Activated naive CD8-positive, alpha-beta T cell treated with anti-CD3 and anti-CD28 coated beads, Interleukin-2, amount 10 ng/mL, durations not matched to agents 7 days and 5 days (primary cell): Measurements from ENCODE around the gene CCDC169. TPM values are rescaled to one million over a fixed set of nuclear protein-coding genes. Genes with fewer than 3 reads are reported as not detected.

Experiments
- ATAC-seq: fragments of 150-1000 bp; cut with Tn5 transposase; one replicate; pipeline ENCODE4 v1.10.0; 2021; ENCODE audit warnings: low read depth, moderate library complexity
- POLR2A ChIA-PET: fragments of 350-600 bp; sonication (Branson Sonifier 250); formaldehyde crosslinking; loops from one replicate; lab custom pipeline; 2021; ENCODE audit warnings: antibody characterized with exemption; lab: Charles Lee
- DNase-seq: peaks from one replicate; pipeline ENCODE4 v3.0.0; 2021
- H3K27ac Mint-ChIP-seq: one replicate; pipeline ENCODE4 v1.8.0; 2022; ENCODE audit warnings: mild to moderate bottlenecking, mixed read lengths
- H3K27me3 Mint-ChIP-seq: one replicate; pipeline ENCODE4 v1.8.0; 2022; ENCODE audit warnings: mild to moderate bottlenecking, moderate library complexity, mixed read lengths
- H3K36me3 Mint-ChIP-seq: one replicate; pipeline ENCODE4 v1.8.0; 2021; ENCODE audit warnings: mild to moderate bottlenecking, mixed read lengths
- H3K4me1 Mint-ChIP-seq: one replicate; pipeline ENCODE4 v1.8.0; 2021; ENCODE audit warnings: mixed read lengths
- H3K4me3 Mint-ChIP-seq: one replicate; pipeline ENCODE4 v1.8.0; 2022; ENCODE audit warnings: mild to moderate bottlenecking, moderate library complexity, mixed read lengths
- H3K9me3 Mint-ChIP-seq: one replicate; pipeline ENCODE4 v1.8.0; 2021; ENCODE audit warnings: mixed read lengths
- total RNA-seq, 2 experiments: library from RNA; stranded (reverse); gene quantifications; one replicate each; pipeline ENCODE4 v1.2.3, GENCODE V29; 2021

The CCDC169 gene
- total RNA-seq, 2 experiments from 2014 or later, result not detected

DNA sequence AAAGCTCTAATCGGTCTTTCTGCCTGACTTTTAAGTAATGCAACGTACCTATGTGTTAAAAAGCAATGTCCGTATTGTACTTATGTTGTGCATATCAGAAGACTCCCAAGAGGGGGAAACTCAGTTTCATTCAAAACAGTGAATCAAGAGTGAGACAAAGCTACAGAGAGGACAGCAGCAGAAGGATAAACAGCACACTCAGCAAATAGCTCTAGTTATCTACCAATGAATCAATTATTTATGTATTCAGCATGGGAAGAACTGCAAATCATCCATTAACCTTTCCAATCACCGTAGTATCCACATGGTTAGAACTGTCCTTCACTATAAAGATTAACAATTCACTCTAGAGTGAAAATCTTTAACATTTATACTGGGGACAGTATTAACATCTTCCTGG lies 46.6 kb downstream of the CCDC169 start:
- H3K4me1 Mint-ChIP-seq, result no peaks in the 10 kb centered on the region
- DNase-seq, result no peak
- no peak overlapping the region for H3K27ac Mint-ChIP-seq
- POLR2A ChIA-PET, result no interaction called here
- H3K36me3 Mint-ChIP-seq, result no peaks in the 10 kb centered on the region
- H3K27me3 Mint-ChIP-seq, result no peaks in the 10 kb centered on the region
- ATAC-seq, result no peak
- H3K4me3 Mint-ChIP-seq, result no peak overlapping the region
- no peaks in the 10 kb centered on the region for H3K9me3 Mint-ChIP-seq

DNA sequence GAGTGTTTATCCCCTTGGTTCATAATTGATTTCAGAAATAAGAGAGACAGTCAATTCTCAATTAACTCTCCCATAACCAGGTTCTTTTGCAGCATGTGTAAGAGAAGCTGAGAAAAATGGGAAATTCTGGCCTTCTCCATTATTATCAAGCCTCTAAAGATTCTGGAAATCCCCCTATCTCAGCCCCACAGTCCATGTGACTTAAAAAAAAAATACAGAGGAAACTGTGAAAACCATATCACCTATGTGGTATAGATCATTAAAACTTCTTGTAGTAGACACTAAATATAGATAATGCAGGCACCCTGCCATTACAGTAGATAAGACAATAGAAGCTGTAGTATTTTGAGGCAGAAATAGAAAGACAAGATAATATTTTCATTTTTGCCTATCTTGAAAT lies 48.9 kb downstream of the CCDC169 start:
- H3K4me1 Mint-ChIP-seq, result no peaks in the 10 kb centered on the region
- no peaks in the 10 kb centered on the region for H3K36me3 Mint-ChIP-seq
- H3K4me3 Mint-ChIP-seq, result no peak overlapping the region
- no peaks in the 10 kb centered on the region for H3K9me3 Mint-ChIP-seq
- no peak for DNase-seq
- no peak for ATAC-seq
- POLR2A ChIA-PET, result no interaction called here
- H3K27me3 Mint-ChIP-seq, result no peaks in the 10 kb centered on the region
- no peak overlapping the region for H3K27ac Mint-ChIP-seq

DNA sequence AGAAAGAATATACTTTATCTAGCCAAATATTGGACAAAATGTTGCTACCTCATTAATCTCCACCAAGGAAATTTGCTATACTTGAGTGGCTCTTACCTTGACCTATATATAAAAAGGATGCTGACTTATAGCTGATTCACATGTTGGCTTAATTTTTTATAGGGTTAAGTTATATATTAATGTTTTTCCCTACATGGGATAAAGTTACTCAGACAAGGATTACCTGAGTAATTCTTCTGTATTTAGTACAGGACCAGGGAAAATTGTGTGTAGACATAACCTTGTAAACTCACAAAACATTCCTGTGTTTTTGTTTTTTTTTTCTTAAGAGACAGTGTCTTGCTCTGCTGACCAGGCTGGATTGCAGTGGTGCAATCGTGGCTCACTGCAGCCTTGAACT lies 52.6 kb downstream of the CCDC169 start:
- H3K4me3 Mint-ChIP-seq, result no peak overlapping the region
- ATAC-seq (no peak), DNase-seq (no peak)
- no peaks in the 10 kb centered on the region for H3K27me3 Mint-ChIP-seq
- H3K27ac Mint-ChIP-seq, result no peak overlapping the region
- H3K36me3 Mint-ChIP-seq, result no peaks in the 10 kb centered on the region
- POLR2A ChIA-PET, result no interaction called here
- no peaks in the 10 kb centered on the region for H3K4me1 Mint-ChIP-seq
- H3K9me3 Mint-ChIP-seq, result no peaks in the 10 kb centered on the region

DNA sequence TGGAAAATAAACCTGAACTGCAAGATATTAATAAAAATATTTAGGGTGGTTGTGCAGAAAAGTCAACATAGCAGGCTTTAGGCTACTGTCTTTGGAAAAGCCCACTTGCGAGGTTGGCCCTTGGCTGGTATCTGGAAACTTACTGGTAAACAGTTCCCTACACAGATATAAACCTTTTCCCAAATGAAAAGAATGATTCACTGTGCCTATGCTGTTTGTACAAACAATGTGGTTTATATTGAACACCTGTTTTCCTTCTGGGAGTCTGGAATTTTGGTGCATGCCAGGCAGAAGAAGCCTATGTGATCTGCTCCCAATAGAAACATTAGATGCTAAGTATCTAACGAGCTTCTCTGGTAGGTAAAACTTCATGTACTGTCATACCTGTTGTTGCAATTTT lies 53.5 kb downstream of the CCDC169 start:
- H3K27me3 Mint-ChIP-seq, result no peaks in the 10 kb centered on the region
- no peaks in the 10 kb centered on the region for H3K9me3 Mint-ChIP-seq
- no peaks in the 10 kb centered on the region for H3K4me1 Mint-ChIP-seq
- H3K27ac Mint-ChIP-seq, result no peak overlapping the region
- ATAC-seq (no peak), DNase-seq (no peak)
- H3K4me3 Mint-ChIP-seq, result no peak overlapping the region
- H3K36me3 Mint-ChIP-seq, result no peaks in the 10 kb centered on the region
- POLR2A ChIA-PET, result no interaction called here

- H3K4me1 Mint-ChIP-seq, result no peaks in the 10 kb centered on the region
- H3K9me3 Mint-ChIP-seq, result no peaks in the 10 kb centered on the region
- H3K36me3 Mint-ChIP-seq, result no peaks in the 10 kb centered on the region
- POLR2A ChIA-PET, result no interaction called here
- no peak overlapping the region for H3K4me3 Mint-ChIP-seq
- ATAC-seq (no peak), DNase-seq (no peak)
- no peak overlapping the region for H3K27ac Mint-ChIP-seq
- no peaks in the 10 kb centered on the region for H3K27me3 Mint-ChIP-seq
Observed at GRCh38 chr13:36242761-36243160, 54.9 kb downstream of the CCDC169 start.

DNA sequence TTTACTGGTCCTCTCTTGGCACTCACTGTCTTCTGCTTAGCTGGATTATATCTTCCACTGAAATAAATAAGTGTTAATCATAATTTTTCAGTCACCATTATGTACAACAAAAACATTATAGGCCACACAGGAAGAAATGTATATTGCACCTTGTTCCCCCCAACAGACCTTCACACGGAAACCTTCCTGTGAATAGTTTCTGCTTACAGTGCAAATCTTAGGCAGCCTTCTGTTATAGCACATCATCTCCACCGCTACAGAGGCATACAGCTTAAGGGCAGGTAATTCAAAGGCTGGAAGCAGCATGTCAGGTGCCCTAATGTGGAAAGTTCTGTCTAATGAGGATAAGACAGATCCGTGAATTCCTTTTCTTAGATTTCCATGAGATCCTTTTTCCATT lies 66.4 kb downstream of the CCDC169 start:
- no peaks in the 10 kb centered on the region for H3K4me1 Mint-ChIP-seq
- no peak for ATAC-seq
- no peak overlapping the region for H3K4me3 Mint-ChIP-seq
- POLR2A ChIA-PET, result no interaction called here
- no peak overlapping the region for H3K27ac Mint-ChIP-seq
- no peaks in the 10 kb centered on the region for H3K36me3 Mint-ChIP-seq
- no peak for DNase-seq
- H3K27me3 Mint-ChIP-seq, result no peaks in the 10 kb centered on the region
- H3K9me3 Mint-ChIP-seq, result peaks cover 1% of the 10 kb centered on the region

DNA sequence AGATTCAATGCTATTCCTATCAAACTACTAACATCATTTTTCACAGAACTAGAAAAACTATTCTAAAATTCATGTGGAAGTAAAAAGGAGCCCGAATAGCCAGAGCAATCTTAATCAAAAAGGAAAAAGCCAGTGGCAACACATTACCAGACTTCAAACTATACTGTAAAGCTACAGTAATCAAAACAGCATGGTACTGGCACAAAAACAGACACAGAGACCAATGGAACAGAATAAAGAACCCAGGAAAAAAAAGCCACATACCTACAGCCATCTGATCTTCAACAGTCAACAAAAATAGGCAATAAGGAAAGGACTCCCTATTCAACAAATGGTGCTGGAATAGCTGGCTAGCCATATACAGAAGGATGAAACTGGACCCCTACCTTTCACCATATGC lies 72.9 kb downstream of the CCDC169 start:
- no peak overlapping the region for H3K4me3 Mint-ChIP-seq
- H3K36me3 Mint-ChIP-seq, result no peaks in the 10 kb centered on the region
- DNase-seq, result no peak
- no peaks in the 10 kb centered on the region for H3K27me3 Mint-ChIP-seq
- peaks cover 6% of the 10 kb centered on the region for H3K9me3 Mint-ChIP-seq
- POLR2A ChIA-PET, result no interaction called here
- no peak overlapping the region for H3K27ac Mint-ChIP-seq
- H3K4me1 Mint-ChIP-seq, result no peaks in the 10 kb centered on the region
- no peak for ATAC-seq

- POLR2A ChIA-PET, result no interaction called here
- Mint-ChIP-seq H3K36me3 (no peaks in the 10 kb centered on the region), H3K27me3 (no peaks in the 10 kb centered on the region), H3K4me1 (no peaks in the 10 kb centered on the region), H3K27ac (no peak overlapping the region), H3K9me3 (peaks cover 10% of the 10 kb centered on the region), H3K4me3 (no peak overlapping the region)
- ATAC-seq, result no peak
- no peak for DNase-seq
Observed at GRCh38 chr13:36219883-36220282, 77.7 kb downstream of the CCDC169 start.

DNA sequence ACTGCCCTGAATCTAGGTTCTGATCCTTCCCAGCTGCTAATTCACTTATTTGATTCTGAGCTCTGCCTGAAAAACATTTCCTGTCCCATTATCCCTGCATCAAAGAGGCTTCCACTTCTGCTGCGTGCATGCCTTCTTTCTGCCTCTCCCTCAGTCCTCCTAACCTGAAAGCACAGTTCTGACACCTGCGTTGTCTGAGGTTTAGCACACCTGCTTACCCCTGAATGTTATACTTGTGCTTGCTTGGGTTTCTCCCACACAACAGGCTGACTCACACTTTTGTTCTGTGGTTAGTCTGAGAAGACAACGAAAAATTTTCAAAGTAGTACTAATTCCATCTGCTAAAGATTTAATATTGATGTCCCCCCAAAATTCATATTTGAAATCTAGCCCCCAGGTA lies 80.2 kb downstream of the CCDC169 start:
- no peaks in the 10 kb centered on the region for H3K4me1 Mint-ChIP-seq
- H3K9me3 Mint-ChIP-seq, result peaks cover 6% of the 10 kb centered on the region
- H3K4me3 Mint-ChIP-seq, result no peak overlapping the region
- no peak overlapping the region for H3K27ac Mint-ChIP-seq
- no peak for ATAC-seq
- DNase-seq, result no peak
- POLR2A ChIA-PET, result no interaction called here
- no peaks in the 10 kb centered on the region for H3K27me3 Mint-ChIP-seq
- no peaks in the 10 kb centered on the region for H3K36me3 Mint-ChIP-seq

- H3K36me3 Mint-ChIP-seq, result no peaks in the 10 kb centered on the region
- no peaks in the 10 kb centered on the region for H3K4me1 Mint-ChIP-seq
- ATAC-seq, result no peak
- DNase-seq, result no peak
- H3K27me3 Mint-ChIP-seq, result peaks cover 2% of the 10 kb centered on the region
- H3K9me3 Mint-ChIP-seq, result peaks cover 6% of the 10 kb centered on the region
- H3K27ac Mint-ChIP-seq, result no peak within 1 kb of the TSS
- H3K4me3 Mint-ChIP-seq, result no peak within 1 kb of the TSS
- POLR2A ChIA-PET, result no interaction called here
Observed at GRCh38 chr13:36214163-36214921, 83.3 kb downstream of the CCDC169 start, which contains the start of gene SOHLH2. SOHLH2 (minus strand) TSS chr13:36214556; CDS start chr13:36214526, 30 bp downstream.

- ATAC-seq (no peak), DNase-seq (no peak)
- H3K36me3 Mint-ChIP-seq, result no peaks in the 10 kb centered on the region
- H3K27ac Mint-ChIP-seq, result no peak overlapping the region
- POLR2A ChIA-PET, result no interaction called here
- H3K27me3 Mint-ChIP-seq, result peaks cover 2% of the 10 kb centered on the region
- no peak overlapping the region for H3K4me3 Mint-ChIP-seq
- H3K9me3 Mint-ChIP-seq, result peaks cover 3% of the 10 kb centered on the region
- H3K4me1 Mint-ChIP-seq, result no peaks in the 10 kb centered on the region
Observed at GRCh38 chr13:36212789-36213188, 84.8 kb downstream of the CCDC169 start.

DNA sequence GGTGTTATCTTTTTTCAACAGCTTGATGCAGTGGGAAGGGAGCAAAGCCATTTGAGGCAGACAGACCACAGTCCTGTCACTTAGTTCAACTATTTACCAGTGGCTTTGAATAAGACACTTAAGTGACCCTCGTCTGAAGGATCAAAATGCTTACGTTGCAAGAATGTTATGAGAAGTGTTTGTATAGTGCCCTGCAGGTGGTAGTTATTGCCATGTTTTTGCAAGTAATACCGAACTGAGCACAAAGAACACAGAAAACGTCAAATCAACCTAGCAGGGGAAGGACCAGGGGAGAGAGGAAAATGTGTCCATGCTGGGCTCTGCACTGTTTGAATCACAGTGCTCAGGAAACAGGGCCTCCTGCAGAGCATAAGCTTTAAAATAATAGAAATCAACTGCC lies 86.0 kb downstream of the CCDC169 start:
- peaks cover 2% of the 10 kb centered on the region for H3K27me3 Mint-ChIP-seq
- H3K9me3 Mint-ChIP-seq, result peaks cover 3% of the 10 kb centered on the region
- no peak for ATAC-seq
- no peaks in the 10 kb centered on the region for H3K36me3 Mint-ChIP-seq
- H3K27ac Mint-ChIP-seq, result no peak overlapping the region
- POLR2A ChIA-PET, result no interaction called here
- DNase-seq, result no peak
- H3K4me1 Mint-ChIP-seq, result no peaks in the 10 kb centered on the region
- no peak overlapping the region for H3K4me3 Mint-ChIP-seq

- H3K9me3 Mint-ChIP-seq, result peaks cover 3% of the 10 kb centered on the region
- H3K27ac Mint-ChIP-seq, result no peak overlapping the region
- H3K27me3 Mint-ChIP-seq, result peaks cover 2% of the 10 kb centered on the region
- no peaks in the 10 kb centered on the region for H3K4me1 Mint-ChIP-seq
- ATAC-seq (no peak), DNase-seq (no peak)
- H3K36me3 Mint-ChIP-seq, result no peaks in the 10 kb centered on the region
- H3K4me3 Mint-ChIP-seq, result no peak overlapping the region
- POLR2A ChIA-PET, result no interaction called here
Observed at GRCh38 chr13:36210738-36211137, 86.9 kb downstream of the CCDC169 start.

GRCh38 chr13:36207672-36208071 lies 89.9 kb downstream of the CCDC169 start:
- H3K4me3 Mint-ChIP-seq, result no peak overlapping the region
- DNase-seq, result no peak
- ATAC-seq, result no peak

More at GRCh38 chr13:36207672-36208071, 89.9 kb downstream of the CCDC169 start:
- Mint-ChIP-seq H3K9me3 (no peaks in the 10 kb centered on the region), H3K27me3 (peaks cover 2% of the 10 kb centered on the region), H3K36me3 (no peaks in the 10 kb centered on the region), H3K27ac (no peak overlapping the region), H3K4me1 (no peaks in the 10 kb centered on the region)
- POLR2A ChIA-PET, result no interaction called here
